ENCODE data around the gene CAP2. TPM values are rescaled to one million over a fixed set of nuclear protein-coding genes. Genes with fewer than 3 reads are reported as not detected.

CAP2 gene
- total RNA-seq, 4 donors from 2014 or later: 28.5 to 66.5 (median 59.0) TPM

- no peaks in the 10 kb centered on the region for H3K9me3 ChIP-seq
- H3K4me1 ChIP-seq: no peaks in the 10 kb centered on the region
- no peak for ATAC-seq
- no peaks in the 10 kb centered on the region for H3K36me3 ChIP-seq
- WGBS, 2 donors (ENCODE audit: low coverage in 1 of 2): 96 to 100% methylated on average over 6 of the region's 6 CpGs
- TF ChIP-seq POLR2AphosphoS5 (IDR thresholded peaks at IDR 0.05) (no peak), EP300 (IDR thresholded peaks at IDR 0.05) (no peak), CTCF (IDR thresholded peaks at IDR 0.05) (no peak), POLR2A (IDR thresholded peaks at IDR 0.05) (no peak)
- no peak overlapping the region for H3K27ac ChIP-seq
- no peaks in the 10 kb centered on the region for H3K27me3 ChIP-seq
- H3K4me3 ChIP-seq: no peak overlapping the region
Measured at GRCh38 chr6:17452096-17452495, 58.7 kb downstream of the CAP2 start.

GRCh38 chr6:17454316-17455005, 61.1 kb downstream of the CAP2 start:
- Histone ChIP-seq H3K27ac (no peak overlapping the region), H3K4me1 (no peaks in the 10 kb centered on the region), H3K9me3 (no peaks in the 10 kb centered on the region), H3K36me3 (no peaks in the 10 kb centered on the region), H3K4me3 (no peak overlapping the region), H3K27me3 (no peaks in the 10 kb centered on the region)
- ATAC-seq: no peak
- 88% methylated on average over 7 of the region's 7 CpGs for whole genome bisulfite sequencing, 2 donors (ENCODE audit: low coverage in 1 of 2)
- TF ChIP-seq EP300 (IDR thresholded peaks at IDR 0.05) (no peak), POLR2AphosphoS5 (IDR thresholded peaks at IDR 0.05) (no peak), CTCF (IDR thresholded peaks at IDR 0.05) (no peak), POLR2A (IDR thresholded peaks at IDR 0.05) (no peak)

GRCh38 chr6:17455919-17456318, 62.5 kb downstream of the CAP2 start:
- TF ChIP-seq CTCF (IDR thresholded peaks at IDR 0.05) (no peak), EP300 (IDR thresholded peaks at IDR 0.05) (no peak), POLR2A (IDR thresholded peaks at IDR 0.05) (no peak), POLR2AphosphoS5 (IDR thresholded peaks at IDR 0.05) (no peak)
- WGBS, 2 donors (ENCODE audit: low coverage in 1 of 2): 98 to 99% methylated on average over 6 of the region's 7 CpGs
- Histone ChIP-seq H3K4me3 (no peak overlapping the region), H3K9me3 (no peaks in the 10 kb centered on the region), H3K27ac (no peak overlapping the region), H3K4me1 (no peaks in the 10 kb centered on the region), H3K36me3 (no peaks in the 10 kb centered on the region), H3K27me3 (no peaks in the 10 kb centered on the region)
- no peak for ATAC-seq

- Histone ChIP-seq H3K9me3 (no peaks in the 10 kb centered on the region), H3K36me3 (no peaks in the 10 kb centered on the region), H3K4me1 (no peaks in the 10 kb centered on the region), H3K4me3 (no peak overlapping the region), H3K27me3 (no peaks in the 10 kb centered on the region), H3K27ac (no peak overlapping the region)
- TF ChIP-seq EP300 (IDR thresholded peaks at IDR 0.05) (no peak), POLR2A (IDR thresholded peaks at IDR 0.05) (no peak), POLR2AphosphoS5 (IDR thresholded peaks at IDR 0.05) (no peak)
- ATAC-seq: no peak
- WGBS, 2 donors (ENCODE audit: low coverage in 1 of 2): 92% methylated on average over 2 of the region's 3 CpGs
Measured at GRCh38 chr6:17456711-17457110, 63.3 kb downstream of the CAP2 start.

GRCh38 chr6:17457405-17457804, 64.0 kb downstream of the CAP2 start:
- no peaks in the 10 kb centered on the region for H3K4me1 ChIP-seq
- no peak overlapping the region for H3K27ac ChIP-seq
- no peak overlapping the region for H3K4me3 ChIP-seq
- no peaks in the 10 kb centered on the region for H3K9me3 ChIP-seq
- no peaks in the 10 kb centered on the region for H3K27me3 ChIP-seq
- no peak for ATAC-seq
- TF ChIP-seq CTCF (IDR thresholded peaks at IDR 0.05): no peak
- TF ChIP-seq EP300 (IDR thresholded peaks at IDR 0.05): no peak
- TF ChIP-seq POLR2A (IDR thresholded peaks at IDR 0.05): no peak
- no peak for TF ChIP-seq POLR2AphosphoS5 (IDR thresholded peaks at IDR 0.05)
- H3K36me3 ChIP-seq: no peaks in the 10 kb centered on the region
- WGBS, 2 donors (ENCODE audit: low coverage in 1 of 2): 85 to 98% methylated on average over 4 of the region's 4 CpGs
